HG03060 (cell line): ENCODE measurements around the gene SLC6A2.

Source experiments
- ATAC-seq: cut with Tn5 transposase; IDR thresholded peaks from one replicate; pipeline ENCODE4 v1.9.1; 2021; ENCODE audit warnings: low read depth, moderate number of reproducible peaks; ENCODE audit not compliant: unreplicated experiment

The SLC6A2 gene

DNA sequence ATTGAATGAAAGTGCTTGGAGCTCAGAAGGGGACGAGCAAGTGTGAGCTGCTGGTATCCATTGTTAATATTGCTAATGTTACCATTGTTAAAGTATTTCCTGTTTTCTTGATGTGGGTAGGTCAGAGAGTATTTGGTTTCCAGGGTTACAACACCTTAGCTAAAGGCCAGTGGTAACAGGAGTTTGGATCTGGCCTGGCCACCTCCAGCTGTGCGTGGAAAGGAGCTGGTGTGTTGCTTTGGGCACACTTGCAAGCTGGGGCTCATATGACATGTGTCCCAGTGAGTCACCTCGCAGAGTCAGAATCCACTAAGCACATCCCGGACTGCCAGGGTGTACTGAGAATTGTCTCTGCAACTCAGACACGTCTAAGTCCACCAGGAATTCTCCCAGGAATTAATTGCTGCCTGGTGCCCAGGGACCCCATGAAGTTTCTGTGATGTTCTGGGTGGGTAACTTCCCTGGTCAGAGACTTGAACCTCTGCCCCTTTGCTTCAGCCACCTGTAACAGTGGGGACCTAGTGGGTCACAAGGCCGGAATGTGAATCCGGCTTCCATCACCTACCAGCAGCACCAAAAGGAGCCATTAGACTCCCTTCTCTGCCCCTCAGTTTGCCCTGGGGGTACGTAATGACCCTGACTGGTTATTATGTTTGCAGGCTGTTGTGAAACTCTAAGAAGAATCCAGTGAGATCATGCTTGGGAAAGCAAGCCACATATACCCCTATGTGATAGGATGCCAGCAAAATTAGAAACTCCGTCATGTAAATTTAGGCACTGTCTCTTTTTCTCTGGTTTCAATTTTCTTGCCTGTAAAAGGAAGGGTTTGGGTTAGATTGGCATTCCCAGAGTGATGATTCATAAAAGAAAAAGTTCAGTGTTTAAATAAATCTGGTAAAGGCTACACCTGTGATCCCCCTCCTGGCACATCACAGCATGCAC lies 12.8 kb downstream of the SLC6A2 start:
- ATAC-seq = no peak

GRCh38 chr16:55671206-55671973 lies 15.6 kb downstream of the SLC6A2 start:
- no peak for ATAC-seq

- ATAC-seq = no peak
These were observed 16.1 kb downstream of the SLC6A2 start for GRCh38 chr16:55671974-55672280.

- ATAC-seq = no peak
These were observed 16.7 kb downstream of the SLC6A2 start for GRCh38 chr16:55672471-55672870.

GRCh38 chr16:55678161-55678821 lies 22.5 kb downstream of the SLC6A2 start:
- no peak for ATAC-seq

DNA sequence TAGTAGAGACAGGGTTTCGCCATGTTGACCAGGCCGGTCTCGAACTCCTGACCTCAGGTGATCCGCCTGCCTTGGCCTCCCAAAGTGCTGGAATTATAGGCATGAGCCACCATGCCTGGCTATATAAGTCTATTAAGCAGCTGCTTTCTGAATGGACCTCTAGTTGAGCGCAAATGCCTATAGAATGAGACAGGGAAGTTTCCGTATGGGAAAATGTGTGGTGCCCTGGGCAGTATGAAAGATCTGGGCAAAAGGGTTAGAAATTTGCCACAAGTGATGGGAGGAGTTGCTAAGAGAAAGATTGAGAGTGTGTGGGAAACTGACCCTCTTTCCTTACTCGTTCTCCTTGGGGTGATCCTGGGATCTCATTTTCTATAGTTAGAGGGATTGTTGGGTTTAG lies 26.3 kb downstream of the SLC6A2 start:
- ATAC-seq = no peak

DNA sequence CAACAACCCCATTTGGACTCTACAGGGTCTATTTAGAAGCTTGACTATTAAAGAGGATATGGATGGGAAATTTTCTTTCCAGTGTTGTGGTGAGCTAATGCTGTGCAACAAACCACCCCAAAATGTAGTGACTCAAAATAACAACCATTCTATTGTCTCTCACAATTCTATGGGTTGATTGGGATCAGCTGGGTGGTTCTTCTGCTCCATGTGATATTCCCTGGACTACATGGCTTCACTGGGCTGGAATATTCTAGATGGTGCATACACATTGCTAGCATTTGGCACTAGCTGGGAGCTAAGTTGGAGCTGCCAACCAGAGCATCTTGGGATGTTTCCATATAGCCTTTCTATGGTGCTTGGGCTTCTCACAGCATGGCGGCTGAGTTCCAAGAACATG lies 30.2 kb downstream of the SLC6A2 start:
- no peak for ATAC-seq

- ATAC-seq = no peak
These were observed 30.9 kb downstream of the SLC6A2 start for GRCh38 chr16:55686671-55687070.

- ATAC-seq = no peak
These were observed 32.0 kb downstream of the SLC6A2 start for GRCh38 chr16:55687802-55688201.

GRCh38 chr16:55690841-55691240 lies 35.1 kb downstream of the SLC6A2 start:
- ATAC-seq = no peak

DNA sequence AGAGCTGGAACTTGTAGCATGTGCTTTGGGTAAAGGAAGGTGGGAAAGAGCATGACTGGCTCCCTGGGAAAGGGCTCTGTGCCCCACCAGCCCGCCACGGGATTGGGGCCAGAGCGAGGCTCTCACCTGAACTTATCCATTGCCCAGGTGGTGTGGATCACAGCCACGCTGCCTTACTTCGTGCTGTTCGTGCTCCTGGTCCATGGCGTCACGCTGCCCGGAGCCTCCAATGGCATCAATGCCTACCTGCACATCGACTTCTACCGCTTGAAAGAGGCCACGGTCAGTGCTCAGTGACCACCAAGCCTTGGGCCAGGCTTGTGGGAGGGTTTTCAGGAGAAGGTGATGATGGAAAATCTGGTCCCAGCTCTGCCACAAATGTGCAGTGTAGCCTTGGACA lies 36.0 kb downstream of the SLC6A2 start:
- ATAC-seq = no peak

DNA sequence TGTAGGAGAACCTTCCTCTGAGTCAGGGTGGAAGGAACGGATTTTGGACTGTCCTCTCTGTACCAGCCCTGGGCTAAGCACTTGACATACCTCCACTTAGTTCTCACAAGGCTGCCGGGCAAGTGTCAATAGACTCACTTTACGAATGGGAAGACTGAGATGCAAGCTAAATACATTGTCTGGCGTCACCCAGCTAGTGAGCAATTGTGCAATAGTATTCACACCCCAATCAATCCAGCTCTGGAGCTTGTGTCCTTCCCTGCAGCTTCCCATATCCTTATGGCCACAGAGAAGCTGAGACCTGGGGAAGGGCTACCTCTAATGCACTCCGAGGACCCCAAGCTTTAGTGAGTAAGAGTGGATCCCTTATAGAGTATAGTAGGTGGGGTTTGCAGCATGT lies 39.8 kb downstream of the SLC6A2 start:
- no peak for ATAC-seq

- no peak for ATAC-seq
These were observed 42.1 kb downstream of the SLC6A2 start for GRCh38 chr16:55697867-55698266.

- no peak for ATAC-seq
These were observed 42.5 kb downstream of the SLC6A2 start for GRCh38 chr16:55698331-55698730.

DNA sequence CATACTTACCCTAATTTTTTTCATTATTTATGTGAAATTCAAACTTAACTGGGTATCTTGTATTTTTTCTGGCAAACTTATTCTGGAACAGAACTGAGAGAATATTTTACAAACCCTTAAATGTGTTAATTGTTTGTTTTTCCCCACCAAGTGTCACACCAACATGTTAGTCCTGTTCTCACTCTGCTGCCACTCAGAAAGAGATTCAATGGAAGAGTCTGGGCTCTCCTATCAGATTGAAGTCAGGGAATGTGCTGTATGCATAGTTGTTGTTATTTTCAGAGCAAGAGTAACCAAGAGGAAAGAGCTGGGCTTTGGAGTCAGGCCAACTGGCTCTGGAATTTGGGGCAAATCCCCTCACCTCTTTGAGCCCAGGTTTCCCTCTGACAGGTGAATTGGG lies 43.2 kb downstream of the SLC6A2 start:
- ATAC-seq = no peak

- no peak for ATAC-seq
These were observed 43.8 kb downstream of the SLC6A2 start for GRCh38 chr16:55699616-55700015.

DNA sequence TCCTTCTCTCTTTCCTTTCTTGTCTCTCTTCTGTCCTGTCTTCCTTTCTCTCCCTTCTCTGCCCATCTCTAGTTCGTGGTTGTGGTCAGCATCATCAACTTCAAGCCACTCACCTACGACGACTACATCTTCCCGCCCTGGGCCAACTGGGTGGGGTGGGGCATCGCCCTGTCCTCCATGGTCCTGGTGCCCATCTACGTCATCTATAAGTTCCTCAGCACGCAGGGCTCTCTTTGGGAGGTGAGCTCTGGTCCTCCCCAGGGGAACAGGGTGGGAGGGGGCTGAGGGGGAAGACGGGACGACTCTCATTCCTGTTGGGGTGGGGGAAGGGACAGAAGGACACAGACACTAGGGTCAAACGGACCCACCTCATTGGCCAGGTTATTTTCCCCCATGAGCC lies 44.3 kb downstream of the SLC6A2 start:
- ATAC-seq = no peak

DNA sequence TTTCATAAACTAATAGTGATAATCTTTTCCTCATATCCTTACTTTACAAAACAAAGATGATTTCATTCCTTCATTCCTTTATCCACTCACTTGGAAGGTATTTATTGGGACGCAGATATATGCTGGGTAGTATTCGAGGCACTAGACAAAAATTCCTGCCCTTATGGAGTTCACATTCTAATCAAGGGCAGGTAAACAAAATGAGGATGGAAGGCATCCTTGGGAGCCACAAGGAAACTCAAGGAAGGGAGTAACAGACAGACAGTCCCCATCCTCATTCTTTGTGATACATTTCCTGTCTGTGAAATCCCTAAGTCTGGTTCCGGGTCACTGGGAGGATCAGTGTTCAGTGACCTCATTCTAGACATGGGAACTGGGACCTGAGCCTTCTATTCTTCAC lies 45.2 kb downstream of the SLC6A2 start:
- no peak for ATAC-seq

DNA sequence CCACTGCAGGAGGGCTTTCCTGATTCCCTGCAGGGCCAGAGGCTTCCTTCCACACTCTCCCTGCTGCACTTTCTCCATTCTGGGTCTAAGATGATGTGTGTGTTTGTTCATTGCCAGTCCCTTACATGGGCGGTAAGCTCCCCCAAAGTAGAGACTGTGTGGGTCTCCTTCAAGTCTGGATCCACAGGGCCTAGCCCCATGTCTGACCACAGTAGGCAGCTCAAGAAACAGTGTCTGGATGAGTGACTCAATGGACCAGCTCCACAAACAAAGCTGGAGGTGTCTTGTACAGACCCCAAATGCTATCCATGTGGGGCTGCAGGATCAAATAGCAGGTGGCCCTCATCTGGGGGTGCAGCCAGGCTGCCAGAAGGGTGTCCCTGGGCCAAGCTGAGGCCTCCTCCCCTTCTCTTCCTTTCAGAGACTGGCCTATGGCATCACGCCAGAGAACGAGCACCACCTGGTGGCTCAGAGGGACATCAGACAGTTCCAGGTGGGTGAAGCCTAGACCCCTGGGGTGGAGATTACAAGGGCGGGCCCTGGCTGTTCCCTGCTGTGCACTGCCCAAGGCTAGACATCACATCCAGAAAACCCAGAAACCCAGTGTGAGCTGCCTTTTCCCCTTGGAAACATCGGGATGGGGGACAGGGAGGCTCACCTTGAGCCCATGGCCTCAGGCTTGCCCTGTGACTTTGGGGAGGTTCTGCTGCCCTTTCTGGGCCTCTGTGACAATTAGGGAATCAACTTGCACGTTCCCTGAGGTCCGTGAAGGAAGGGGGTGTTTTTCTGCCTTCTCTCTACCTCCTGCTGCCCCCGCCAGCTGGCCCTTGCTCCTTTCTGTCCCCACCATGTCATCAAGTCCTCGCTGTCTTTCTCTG lies 45.9 kb downstream of the SLC6A2 start:
- ATAC-seq = no peak
